DND-41 (cell line): ENCODE results near the gene ANO1.

Experiments used
- ATAC-seq: fragments of 200-7000 bp; cut with Tn5 transposase; 3 replicates; pipeline ENCODE4 v1.9.1; 2021; ENCODE audit warnings: low read depth; ENCODE audit not compliant: insufficient read depth
- DNase-seq: peaks from one replicate; pipeline ENCODE4 v3.0.0-alpha.2; 2020
- H2AFZ ChIP-seq: 2 replicates; pipeline ENCODE4 v1.6.0; 2012; ENCODE audit warnings: low read depth, low read length
- H3K27ac ChIP-seq: 2 replicates; pipeline ENCODE4 v1.5.1; 2012; ENCODE audit warnings: low read length, inconsistent platforms
- H3K27me3 ChIP-seq: fragments of 200-600 bp; sonication (generic); 2 replicates; pipeline ENCODE4 v1.6.0; 2012; ENCODE audit warnings: low read length, mild to moderate bottlenecking, inconsistent platforms; ENCODE audit not compliant: insufficient read depth, poor library complexity
- H3K36me3 ChIP-seq: 2 replicates; pipeline ENCODE4 v1.5.1; 2012; ENCODE audit warnings: low read length, inconsistent platforms; ENCODE audit not compliant: insufficient read depth
- H3K4me1 ChIP-seq: 2 replicates; pipeline ENCODE4 v1.5.1; 2012; ENCODE audit warnings: mild to moderate bottlenecking, low read length; ENCODE audit not compliant: insufficient read depth
- H3K4me2 ChIP-seq: 2 replicates; pipeline ENCODE4 v1.6.0; 2012; ENCODE audit warnings: mild to moderate bottlenecking, moderate library complexity, low read length, inconsistent platforms; ENCODE audit not compliant: insufficient read depth
- H3K4me3 ChIP-seq, 2 experiments: fragments of 200-600 bp in 1 of 2; shearing (Covaris generic) in 1 of 2; 2 replicates each; pipeline ENCODE4 v1.5.1; 2012 to 2016; ENCODE audit warnings: inconsistent platforms in 2 of 2, low read length in 2 of 2, mild to moderate bottlenecking in 2 of 2, low read depth in 1 of 2, moderate library complexity in 1 of 2
- H3K79me2 ChIP-seq: 2 replicates; pipeline ENCODE4 v1.6.0; 2012; ENCODE audit warnings: low read length, inconsistent platforms; ENCODE audit not compliant: insufficient read depth
- H3K9ac ChIP-seq: 2 replicates; pipeline ENCODE4 v1.6.0; 2012; ENCODE audit warnings: low read depth, mild to moderate bottlenecking, inconsistent platforms, low read length, moderate library complexity
- H3K9me3 ChIP-seq: 2 replicates; pipeline ENCODE4 v1.5.1; 2012; ENCODE audit warnings: low read length, moderate library complexity, mild to moderate bottlenecking, inconsistent platforms; ENCODE audit not compliant: insufficient read depth, severe bottlenecking
- H4K20me1 ChIP-seq: 2 replicates; pipeline ENCODE4 v1.6.0; 2012; ENCODE audit warnings: low read length; ENCODE audit not compliant: insufficient read depth
- CTCF ChIP-seq: IDR thresholded peaks from 2 replicates; pipeline ENCODE4 v1.5.1; 2012; ENCODE audit warnings: borderline replicate concordance, low read length, moderate library complexity, mild to moderate bottlenecking; ENCODE audit not compliant: poor library complexity, severe bottlenecking; ENCODE audit errors: extremely low read depth
- EZH2 ChIP-seq: IDR thresholded peaks from 3 replicates; pipeline ENCODE4 v1.6.1; 2012; ENCODE audit warnings: borderline replicate concordance, low read depth, mild to moderate bottlenecking, moderate library complexity, low read length, inconsistent platforms; ENCODE audit not compliant: severe bottlenecking

The ANO1 gene

GRCh38 chr11:70206226-70206981 is 128.3 kb downstream of the ANO1 start:
- H4K20me1 ChIP-seq: peaks cover 64% of the 10 kb centered on the region
- DNase-seq (no peak), ATAC-seq (no peak)
- H3K4me2 ChIP-seq: no peak overlapping the region
- no peaks in the 10 kb centered on the region for H3K27me3 ChIP-seq
- H3K4me3 ChIP-seq: no peak overlapping the region
- H3K4me1 ChIP-seq: peaks cover 34% of the 10 kb centered on the region
- no peak for TF ChIP-seq CTCF
- H3K9me3 ChIP-seq: no peaks in the 10 kb centered on the region
- H2AFZ ChIP-seq: no peak overlapping the region
- no peak overlapping the region for H3K9ac ChIP-seq
- no peak overlapping the region for H3K27ac ChIP-seq
- H3K36me3 ChIP-seq: peaks cover 54% of the 10 kb centered on the region
- peaks cover 45% of the 10 kb centered on the region for H3K79me2 ChIP-seq

- Histone ChIP-seq H3K27me3 (no peaks in the 10 kb centered on the region), H3K36me3 (peaks cover 54% of the 10 kb centered on the region), H3K4me1 (peaks cover 34% of the 10 kb centered on the region), H2AFZ (no peak overlapping the region), H3K9me3 (no peaks in the 10 kb centered on the region), H3K27ac (no peak overlapping the region), H3K4me2 (no peak overlapping the region), H3K9ac (no peak overlapping the region), H4K20me1 (peaks cover 64% of the 10 kb centered on the region), H3K4me3 (no peak overlapping the region), H3K79me2 (peaks cover 45% of the 10 kb centered on the region)
- ATAC-seq (no peak), DNase-seq (no peak)
- no peak for TF ChIP-seq CTCF
- no peak for TF ChIP-seq EZH2
These were observed 128.9 kb downstream of the ANO1 start for GRCh38 chr11:70206982-70207376.

GRCh38 chr11:70207531-70208131 is 129.5 kb downstream of the ANO1 start:
- Histone ChIP-seq H3K79me2 (peaks cover 45% of the 10 kb centered on the region), H3K9me3 (no peaks in the 10 kb centered on the region), H3K9ac (no peak overlapping the region), H3K27me3 (no peaks in the 10 kb centered on the region), H3K4me2 (no peak overlapping the region), H4K20me1 (peaks cover 64% of the 10 kb centered on the region), H3K4me1 (peaks cover 32% of the 10 kb centered on the region), H3K36me3 (peaks cover 54% of the 10 kb centered on the region), H2AFZ (no peak overlapping the region), H3K27ac (no peak overlapping the region), H3K4me3 (no peak overlapping the region)
- DNase-seq: no peak
- no peak for ATAC-seq
- no peak for TF ChIP-seq EZH2
- no peak for TF ChIP-seq CTCF
